ENCODE results near the gene SORT1. TPM values are rescaled to one million over a fixed set of nuclear protein-coding genes. Genes with fewer than 3 reads are reported as not detected.

SORT1 gene
- total and polyA plus RNA-seq, 8 donors = 4.6 to 481 (median 36.6) TPM

- Histone ChIP-seq H3K27ac (no peak overlapping the region), H3K9me3 (no peaks in the 10 kb centered on the region), H3K36me3 (peaks cover 0 to 55% (median 23%) of the 10 kb centered on the region in 4 donors), H3K27me3 (no peaks in the 10 kb centered on the region), H3K4me3 (no peak overlapping the region), H3K4me1 (peaks cover 17 to 51% (median 20%) of the 10 kb centered on the region in 4 donors)
- TF ChIP-seq POLR2A (IDR thresholded peaks at IDR 0.05) = no peak
- no peak for TF ChIP-seq CTCF (IDR thresholded peaks at IDR 0.05)
- TF ChIP-seq EP300 (IDR thresholded peaks at IDR 0.05) = no peak
- no peak for TF ChIP-seq POLR2AphosphoS5 (IDR thresholded peaks at IDR 0.05)
- DNase-seq = no peak
- WGBS, 5 donors = 89 to 91% (median 89%) methylated on average over 7 to 13 of the region's 13 CpGs
- intact Hi-C loops (cut with DNase I; ENCODE audit: low total_unique reads) = no loop called here
Measured at GRCh38 chr1:109272021-109272799, 125.5 kb downstream of the SORT1 start.

GRCh38 chr1:109271458-109271857 lies 126.3 kb downstream of the SORT1 start:
- H3K4me1 ChIP-seq = peaks cover 15 to 43% (median 16%) of the 10 kb centered on the region in 4 donors
- no peak overlapping the region for H3K4me3 ChIP-seq
- no peaks in the 10 kb centered on the region for H3K9me3 ChIP-seq
- intact Hi-C loops (cut with DNase I; ENCODE audit: low total_unique reads) = no loop called here
- peaks cover 0 to 60% (median 23%) of the 10 kb centered on the region in 4 donors for H3K36me3 ChIP-seq
- H3K27ac ChIP-seq = no peak overlapping the region
- no peaks in the 10 kb centered on the region for H3K27me3 ChIP-seq
- 79 to 94% (median 82%) methylated on average over 6 of the region's 6 CpGs for WGBS, 5 donors
- TF ChIP-seq POLR2A (IDR thresholded peaks at IDR 0.05) (no peak), POLR2AphosphoS5 (IDR thresholded peaks at IDR 0.05) (no peak), EP300 (IDR thresholded peaks at IDR 0.05) (no peak), CTCF (IDR thresholded peaks at IDR 0.05) (no peak)
- no peak for DNase-seq

GRCh38 chr1:109270623-109271317 lies 126.9 kb downstream of the SORT1 start:
- Histone ChIP-seq H3K36me3 (peaks cover 0 to 65% (median 25%) of the 10 kb centered on the region in 4 donors), H3K27ac (no peak overlapping the region), H3K4me3 (no peak overlapping the region), H3K27me3 (no peaks in the 10 kb centered on the region), H3K4me1 (peaks cover 15 to 36% (median 16%) of the 10 kb centered on the region in 4 donors), H3K9me3 (no peaks in the 10 kb centered on the region)
- 89 to 96% (median 93%) methylated on average over 17 to 20 of the region's 20 CpGs for WGBS, 5 donors
- no peak for DNase-seq
- intact Hi-C loops (cut with DNase I; ENCODE audit: low total_unique reads) = no loop called here
- TF ChIP-seq EP300 (IDR thresholded peaks at IDR 0.05) (no peak), CTCF (IDR thresholded peaks at IDR 0.05) (no peak), POLR2A (IDR thresholded peaks at IDR 0.05) (no peak), POLR2AphosphoS5 (IDR thresholded peaks at IDR 0.05) (no peak)

- no peaks in the 10 kb centered on the region for H3K9me3 ChIP-seq
- WGBS, 5 donors = 90 to 95% (median 91%) methylated on average over 11 to 17 of the region's 17 CpGs
- H3K4me3 ChIP-seq = no peak overlapping the region
- H3K27ac ChIP-seq = no peak overlapping the region
- H3K27me3 ChIP-seq = no peaks in the 10 kb centered on the region
- intact Hi-C loops (cut with DNase I; ENCODE audit: low total_unique reads) = no loop called here
- peaks cover 10 to 30% (median 12%) of the 10 kb centered on the region in 4 donors for H3K4me1 ChIP-seq
- no peak for TF ChIP-seq CTCF (IDR thresholded peaks at IDR 0.05)
- no peak for TF ChIP-seq EP300 (IDR thresholded peaks at IDR 0.05)
- no peak for TF ChIP-seq POLR2AphosphoS5 (IDR thresholded peaks at IDR 0.05)
- no peak for TF ChIP-seq POLR2A (IDR thresholded peaks at IDR 0.05)
- DNase-seq = no peak
- peaks cover 0 to 71% (median 27%) of the 10 kb centered on the region in 4 donors for H3K36me3 ChIP-seq
Measured at GRCh38 chr1:109269981-109270622, 127.6 kb downstream of the SORT1 start.
